A172 (cell line): Measurements from ENCODE around the gene SMARCD3. TPM values are rescaled to one million over a fixed set of nuclear protein-coding genes. Genes with fewer than 3 reads are reported as not detected.

Source experiments
- DNase-seq: peaks from one replicate; pipeline ENCODE4 v3.0.0-alpha.2; 2015; ENCODE audit warnings: low spot score
- total RNA-seq: library from RNA; depleted of rRNA; stranded (reverse); fragments of >200 nt; shearing (Covaris generic); gene quantifications from 2 replicates; pipeline ENCODE4 v1.2.3, GENCODE V29; 2014

SMARCD3 gene
- total RNA-seq, 1 experiment from 2014 or later = 26.7 TPM

GRCh38 chr7:151272877-151273276, 24.4 kb upstream of the SMARCD3 start:
- DNase-seq = no peak

DNA sequence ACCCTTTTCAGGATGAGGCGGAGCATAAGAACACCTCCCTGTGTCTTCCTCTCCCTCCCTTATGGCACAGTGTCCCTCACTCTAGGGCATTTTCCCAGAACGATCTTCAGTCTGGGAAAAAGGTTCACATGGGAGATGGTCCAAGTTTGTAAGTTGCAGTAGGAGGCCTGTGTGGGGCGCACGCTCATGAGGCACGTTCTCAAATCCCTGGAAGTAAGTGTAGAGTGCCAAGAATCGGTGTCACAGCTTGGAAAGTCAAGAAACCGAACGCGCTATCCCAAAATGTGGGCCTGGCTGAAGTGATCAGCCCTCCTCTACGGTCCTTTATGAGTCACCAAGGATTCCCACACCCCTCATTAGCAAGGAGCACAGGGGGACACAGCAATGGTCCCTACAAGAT, 23.9 kb upstream of the SMARCD3 start:
- no peak for DNase-seq

DNA sequence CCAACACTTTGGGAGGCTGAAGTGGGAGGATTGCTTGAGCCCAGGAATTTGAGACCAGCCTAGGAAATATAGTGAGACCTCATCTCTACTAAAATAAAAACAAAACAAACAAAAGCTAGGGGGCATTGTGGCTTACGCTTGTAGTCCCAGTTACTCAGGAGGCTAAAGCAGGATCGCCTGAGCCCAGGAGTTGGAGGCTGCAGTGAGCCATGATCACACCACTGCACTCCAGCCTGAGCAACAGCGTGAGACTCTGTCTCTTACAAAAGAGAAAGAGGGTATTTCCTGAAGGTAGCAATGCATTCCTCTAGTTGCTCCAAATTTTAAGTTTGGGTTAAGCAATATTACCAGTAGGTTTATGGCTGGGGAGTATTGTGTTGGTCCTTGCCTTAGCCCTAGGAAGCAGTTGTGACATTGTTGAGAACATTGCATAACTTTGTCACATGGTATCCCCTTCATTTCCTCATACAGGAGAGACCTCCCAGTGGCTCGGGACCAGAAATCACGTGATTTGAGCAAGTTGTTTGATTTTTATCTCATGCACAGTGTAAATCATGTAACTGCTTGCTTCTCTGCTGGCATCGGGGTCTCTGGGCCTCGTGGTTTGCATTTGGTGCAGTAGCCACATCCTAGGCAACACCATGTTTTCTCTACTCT, 23.3 kb upstream of the SMARCD3 start:
- no peak for DNase-seq

DNA sequence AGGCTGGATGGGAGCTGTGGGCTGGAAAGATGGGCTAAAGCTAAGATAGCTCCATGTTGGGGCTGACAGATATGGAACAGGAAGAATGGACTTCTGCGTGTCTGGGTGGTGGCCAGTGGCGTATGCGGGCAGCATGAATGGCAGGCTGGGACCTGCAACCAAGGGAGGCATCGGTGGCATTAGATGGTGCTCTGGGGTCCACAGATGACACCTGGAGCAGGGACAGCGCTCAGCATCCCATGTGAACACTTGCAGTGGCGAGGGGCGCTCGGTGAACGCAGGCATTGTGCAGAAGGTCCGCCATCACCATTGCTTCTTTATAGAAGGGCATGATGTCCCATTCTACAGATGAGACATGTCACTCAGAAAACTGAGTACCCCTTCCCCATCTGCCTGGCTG, 21.0 kb upstream of the SMARCD3 start:
- no peak for DNase-seq

GRCh38 chr7:151265351-151265931, 16.9 kb upstream of the SMARCD3 start:
- DNase-seq = no peak

- no peak for DNase-seq
Observed at GRCh38 chr7:151264615-151265014, 16.1 kb upstream of the SMARCD3 start.

DNA sequence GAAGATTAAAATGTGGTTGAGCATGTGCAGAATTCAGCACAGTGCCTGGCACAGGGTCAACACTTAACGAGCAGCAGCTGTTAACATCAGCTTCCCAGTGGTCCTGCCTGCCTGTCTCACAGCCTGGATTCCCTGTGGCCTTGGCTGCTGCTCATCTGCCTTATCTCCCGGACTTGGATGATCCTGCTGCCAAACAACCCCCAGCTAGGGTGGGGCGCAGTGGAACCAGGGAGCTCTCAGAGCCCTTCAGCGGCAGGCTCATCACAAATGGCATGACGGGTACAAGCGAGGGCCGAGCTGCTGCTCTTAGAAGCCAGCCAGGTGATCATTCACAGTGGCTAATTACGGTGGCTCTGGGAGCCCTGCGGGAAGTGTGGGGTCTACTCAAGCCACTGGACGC, 13.0 kb upstream of the SMARCD3 start:
- no peak for DNase-seq

GRCh38 chr7:151260883-151261282, 12.4 kb upstream of the SMARCD3 start:
- DNase-seq = no peak

- DNase-seq = no peak
Observed at GRCh38 chr7:151260471-151260870, 12.0 kb upstream of the SMARCD3 start.

DNA sequence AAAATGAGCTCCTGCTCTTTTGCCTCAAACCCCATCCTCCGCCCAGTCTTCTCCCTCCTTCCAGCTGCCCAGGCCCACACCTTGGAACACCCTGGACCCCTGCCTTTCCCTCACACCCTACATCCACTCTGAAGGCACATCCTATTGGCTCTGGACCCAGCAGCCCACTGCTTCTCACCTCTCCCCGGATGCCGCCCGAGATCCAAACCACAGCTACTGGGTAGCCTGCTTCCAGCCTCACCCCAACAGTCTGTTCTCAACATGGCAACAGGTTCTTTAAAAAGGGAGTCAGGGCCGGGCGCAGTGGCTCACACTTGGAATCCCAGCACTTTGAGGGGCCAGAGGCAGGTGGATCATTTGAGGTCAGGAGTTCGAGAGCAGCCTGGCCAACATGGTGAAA, 9.5 kb upstream of the SMARCD3 start:
- DNase-seq = no peak

DNA sequence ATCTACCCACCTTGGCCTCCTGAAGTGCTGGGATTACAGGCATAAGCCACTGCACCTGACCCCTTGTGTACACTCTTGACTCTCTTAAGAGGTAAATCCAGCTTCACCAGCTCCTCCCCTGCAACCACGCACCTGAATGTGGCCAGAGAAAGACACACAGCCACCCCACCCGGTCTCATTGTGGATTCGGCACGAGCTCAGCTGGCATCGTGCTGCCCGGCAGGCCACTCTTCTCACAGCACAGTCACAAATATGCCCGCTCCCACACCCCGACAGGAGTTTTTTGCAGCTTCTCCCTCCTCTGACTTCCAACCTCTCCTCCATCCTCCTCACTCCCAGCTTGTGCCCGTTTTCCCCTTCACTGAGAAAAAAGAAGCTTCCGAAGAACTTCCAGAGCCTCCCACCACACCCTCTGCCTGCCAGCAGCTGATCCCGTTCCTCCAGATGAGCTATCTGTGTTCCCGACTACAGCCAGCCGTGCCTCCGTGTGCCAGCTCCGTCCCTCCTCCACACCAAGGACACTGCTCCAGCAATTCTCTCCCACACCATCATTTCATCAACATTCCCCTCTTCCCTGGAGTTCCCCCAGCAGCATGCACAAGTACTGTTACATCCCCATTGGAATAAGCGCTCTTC, 8.0 kb upstream of the SMARCD3 start:
- DNase-seq = no peak

- DNase-seq = no peak
Observed at GRCh38 chr7:151255390-151255789, 6.9 kb upstream of the SMARCD3 start.

GRCh38 chr7:151254851-151255250, 6.4 kb upstream of the SMARCD3 start:
- DNase-seq = no peak

DNA sequence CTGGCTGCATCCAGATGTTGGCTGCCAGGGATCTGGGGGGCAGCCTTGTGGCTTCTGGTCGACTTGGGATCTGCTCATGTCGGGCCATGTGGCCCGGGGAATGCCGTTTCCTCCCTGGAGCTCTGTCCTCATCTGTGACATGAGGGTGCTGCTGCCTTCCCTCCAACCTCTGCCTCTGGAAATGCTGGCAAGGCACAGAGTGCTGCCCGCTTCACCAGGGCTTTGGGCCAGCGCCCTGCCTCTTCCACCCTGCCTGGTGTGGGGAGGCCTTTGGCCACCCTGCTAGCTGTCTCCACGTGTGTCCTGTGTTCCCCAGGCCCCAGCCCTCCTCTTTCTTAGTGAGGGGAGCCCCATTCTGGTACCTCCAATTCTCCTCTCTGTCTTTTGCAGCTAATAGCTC, 5.8 kb upstream of the SMARCD3 start:
- no peak for DNase-seq

- no peak for DNase-seq
Observed at GRCh38 chr7:151252961-151253711, 4.6 kb upstream of the SMARCD3 start.

GRCh38 chr7:151252561-151252835, 4.0 kb upstream of the SMARCD3 start:
- DNase-seq = no peak

DNA sequence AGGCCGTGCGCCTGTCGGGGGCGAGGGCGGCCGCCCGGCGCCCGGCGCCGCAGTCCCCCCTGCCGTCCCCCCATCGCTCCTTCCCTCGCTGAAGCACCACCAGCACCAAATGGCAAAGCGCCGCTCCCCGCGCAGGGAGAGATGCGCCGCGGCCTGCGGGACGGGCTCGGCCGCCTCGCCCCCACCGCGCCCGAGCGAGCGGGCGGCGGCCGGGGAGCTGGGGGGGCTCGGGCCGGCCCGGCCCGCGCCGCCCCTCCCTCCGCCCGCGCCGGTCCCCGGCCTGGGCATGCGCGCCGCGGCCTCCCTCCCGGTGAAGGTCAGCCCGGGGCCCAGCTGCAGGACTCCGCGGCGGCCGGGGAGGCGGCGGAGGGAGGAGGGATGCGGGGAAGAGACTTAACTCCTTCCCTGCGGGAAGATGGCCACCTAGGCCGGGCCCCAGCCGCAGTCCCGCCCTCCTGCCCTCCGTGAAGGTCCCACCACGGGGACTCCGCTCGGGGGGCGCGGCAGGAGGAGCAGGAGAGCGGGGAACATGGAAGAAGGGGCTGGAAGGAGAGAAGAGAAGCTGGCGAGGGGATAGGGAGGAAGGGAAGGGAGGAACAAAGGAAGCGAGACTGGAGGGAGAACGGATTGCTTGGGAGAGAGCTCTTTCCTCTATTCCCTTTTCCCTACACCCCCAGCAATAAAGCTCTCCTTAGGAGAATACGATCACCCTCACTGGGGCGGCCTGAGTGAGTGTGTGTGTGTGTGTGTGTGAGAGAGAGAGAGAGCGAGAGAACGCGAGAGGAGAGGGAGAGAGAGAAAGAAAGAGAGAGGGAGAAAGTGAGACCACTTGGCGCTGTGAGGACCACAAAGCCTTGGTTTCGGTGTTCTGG, 3.4 kb upstream of the SMARCD3 start:
- DNase-seq = peak; percentile 44

- no peak for DNase-seq
Observed at GRCh38 chr7:151251328-151251688, 2.8 kb upstream of the SMARCD3 start.

- DNase-seq = no peak
Observed at GRCh38 chr7:151250181-151251132, 2.0 kb upstream of the SMARCD3 start.

GRCh38 chr7:151249732-151250072, 1.2 kb upstream of the SMARCD3 start:
- peak; percentile 48 for DNase-seq
